Thyroid gland (tissue), 4 donors: ENCODE data around the gene NR3C1. TPM values are rescaled to one million over a fixed set of nuclear protein-coding genes. Genes with fewer than 3 reads are reported as not detected.

Experiments used
- DNase-seq, 2 donors: peaks; one replicate each; pipeline ENCODE4 v3.0.0-alpha.2; 2019
- H3K27ac ChIP-seq, 3 donors: fragments of 200-600 bp; sonication (generic); 1 replicate in 2 of 3; 2 replicates in 1 of 3; pipeline ENCODE4 v1.5.1; 2016 to 2019; ENCODE audit warnings: mild to moderate bottlenecking in 1 of 3, moderate library complexity in 1 of 3
- H3K27me3 ChIP-seq: fragments of 200-600 bp; sonication (generic); one replicate; pipeline ENCODE4 v1.5.1; 2019
- H3K36me3 ChIP-seq, 2 donors: fragments of 200-600 bp; sonication (generic); one replicate each; pipeline ENCODE4 v1.5.1; 2016 to 2019
- H3K4me1 ChIP-seq, 2 donors: fragments of 200-600 bp; sonication (generic); one replicate each; pipeline ENCODE4 v1.5.1; 2017 to 2019
- H3K4me3 ChIP-seq, 3 donors: fragments of 200-600 bp; sonication (generic); replicated peaks in 1 of 3; 1 replicate in 2 of 3; 2 replicates in 1 of 3; pipeline ENCODE4 v1.5.1; 2016; ENCODE audit warnings: mild to moderate bottlenecking in 1 of 3
- H3K9me3 ChIP-seq: fragments of 200-600 bp; sonication (generic); one replicate; pipeline ENCODE4 v1.5.1; 2017
- CTCF ChIP-seq, 6 experiments: fragments of 200-600 bp in 3 of 6; fragments of 450-650 bp in 3 of 6; sonication (generic) in 3 of 6; IDR thresholded peaks; one replicate each; pipeline ENCODE4 v1.5.1; 2016 to 2019; ENCODE audit warnings: antibody characterized with exemption in 6 of 6, mild to moderate bottlenecking in 2 of 6, inconsistent platforms in 1 of 6, moderate library complexity in 1 of 6
- POLR2A ChIP-seq, 2 donors: fragments of 450-650 bp; IDR thresholded peaks; one replicate each; pipeline ENCODE4 v1.6.1; 2017; ENCODE audit warnings: antibody characterized with exemption in 2 of 2, mild to moderate bottlenecking in 2 of 2, moderate library complexity in 1 of 2
- WGBS, 2 donors: methylation state at CpG; one replicate each; pipeline ENCODE4 v1.1.5; 2017; 5-methylcytosine and 5-hydroxymethylcytosine counted together
- intact Hi-C: fragments of 100-400 bp; cut with DNase I; formaldehyde crosslinking; loops from one replicate; pipeline ENCODE4 v1.15.1; 2023
- total RNA-seq, 4 donors: library from RNA; depleted of rRNA; stranded (reverse); fragments of >200 nt; gene quantifications; one replicate each; pipeline ENCODE4 v1.2.3, GENCODE V29; 2016

Gene NR3C1
- total RNA-seq, 4 donors from 2014 or later: 59.4 to 67.7 (median 65.3) TPM

DNA sequence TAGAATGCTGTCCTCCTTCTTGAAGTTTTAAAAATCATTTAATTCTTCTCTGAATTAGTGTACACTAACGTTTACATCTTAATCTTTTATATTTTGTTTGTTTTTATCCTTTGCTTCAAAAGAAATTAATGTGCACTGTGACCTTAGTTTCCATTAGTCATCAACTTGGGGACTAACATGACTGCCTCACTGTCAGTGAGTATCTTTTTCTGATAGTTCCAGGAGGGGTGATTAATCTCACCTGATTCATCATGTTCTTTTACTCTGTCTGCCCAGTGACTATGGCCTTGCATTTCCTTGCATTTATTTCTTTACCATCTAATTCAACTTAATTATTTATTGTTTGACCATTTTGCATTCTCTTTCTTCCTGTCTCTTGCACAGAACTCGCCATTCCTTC lies 33.4 kb upstream of the NR3C1 start:
- H3K4me3 ChIP-seq: no peak overlapping the region
- H3K27ac ChIP-seq: no peak overlapping the region
- H3K27me3 ChIP-seq: no peaks in the 10 kb centered on the region
- H3K4me1 ChIP-seq: peaks cover 4 to 5% of the 10 kb centered on the region in 2 donors
- no peaks in the 10 kb centered on the region for H3K9me3 ChIP-seq
- no peak for TF ChIP-seq CTCF (IDR thresholded peaks at IDR 0.05)
- 86 to 91% methylated on average over 2 of the region's 2 CpGs for WGBS, 2 donors
- DNase-seq: no peak
- intact Hi-C loops: no loop called here
- H3K36me3 ChIP-seq: no peaks in the 10 kb centered on the region

GRCh38 chr5:143435210-143435657 lies 31.7 kb upstream of the NR3C1 start:
- Histone ChIP-seq H3K4me1 (peaks cover 4 to 6% of the 10 kb centered on the region in 2 donors), H3K4me3 (no peak overlapping the region), H3K27me3 (no peaks in the 10 kb centered on the region), H3K9me3 (no peaks in the 10 kb centered on the region), H3K36me3 (no peaks in the 10 kb centered on the region), H3K27ac (peak overlapping the region in 2 of 3 donors; percentile 3 to 31)
- TF ChIP-seq CTCF (IDR thresholded peaks at IDR 0.05) (no peak), POLR2A (IDR thresholded peaks at IDR 0.05) (no peak)
- 26 to 41% methylated on average over 6 of the region's 6 CpGs for WGBS, 2 donors
- intact Hi-C loops: no loop called here
- peak; percentile 18 to 30 for DNase-seq

DNA sequence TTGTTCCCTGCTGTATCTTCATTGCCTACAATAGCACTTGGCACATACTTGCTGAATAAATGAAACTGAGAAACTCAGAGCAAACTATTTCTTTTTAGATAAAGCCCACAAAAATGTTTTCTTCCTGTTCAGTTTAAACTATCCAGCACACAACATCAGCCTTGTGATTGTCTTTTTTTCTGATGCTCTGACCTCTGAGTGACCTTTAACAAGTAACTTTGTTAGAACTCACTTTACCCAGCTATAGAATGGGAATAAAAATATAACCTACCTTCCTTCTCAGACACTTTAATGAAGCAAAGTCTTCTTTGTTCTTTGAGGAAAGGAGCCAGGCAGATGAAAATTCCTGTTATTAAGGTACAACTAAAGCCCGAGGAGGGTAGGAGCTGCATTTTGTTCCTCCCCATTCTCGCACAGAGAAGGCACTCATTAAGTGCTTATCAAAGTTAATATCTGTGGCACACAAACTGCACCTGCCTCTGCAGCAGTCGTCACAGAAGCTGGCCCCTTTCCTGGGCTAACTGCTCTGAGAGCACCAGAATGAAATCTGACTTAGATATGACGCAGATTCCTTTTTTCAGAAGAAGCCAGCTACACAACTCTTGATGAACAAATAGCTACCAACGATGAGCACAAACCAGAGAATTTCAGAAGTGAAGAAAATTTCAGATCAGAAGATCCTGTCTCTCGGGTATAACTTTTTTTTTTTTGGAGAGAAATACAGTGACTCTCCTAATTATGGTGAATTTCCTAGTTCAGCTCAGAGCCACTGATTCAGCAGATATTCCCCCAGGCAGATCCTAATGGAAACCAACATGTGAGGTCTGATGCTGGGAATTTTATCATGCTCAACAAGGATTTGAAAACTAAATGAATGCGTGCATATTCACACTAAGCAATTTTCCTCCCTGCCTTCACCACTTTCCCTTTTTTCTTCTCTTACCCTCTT lies 31.0 kb upstream of the NR3C1 start:
- intact Hi-C loops: no loop called here
- 66 to 71% methylated on average over 7 of the region's 7 CpGs for WGBS, 2 donors
- no peaks in the 10 kb centered on the region for H3K9me3 ChIP-seq
- no peak for TF ChIP-seq POLR2A (IDR thresholded peaks at IDR 0.05)
- TF ChIP-seq CTCF (IDR thresholded peaks at IDR 0.05): no peak
- H3K36me3 ChIP-seq: no peaks in the 10 kb centered on the region
- DNase-seq: peak in 1 of 2 donors; percentile 5
- peak overlapping the region in 2 of 3 donors; percentile 3 to 31 for H3K27ac ChIP-seq
- H3K4me3 ChIP-seq: no peak overlapping the region
- peaks cover 4 to 6% of the 10 kb centered on the region in 2 donors for H3K4me1 ChIP-seq
- H3K27me3 ChIP-seq: no peaks in the 10 kb centered on the region

GRCh38 chr5:143433670-143434069 lies 30.2 kb upstream of the NR3C1 start:
- 95 to 99% methylated on average over 2 of the region's 2 CpGs for WGBS, 2 donors
- intact Hi-C loops: no loop called here
- Histone ChIP-seq H3K27me3 (no peaks in the 10 kb centered on the region), H3K36me3 (no peaks in the 10 kb centered on the region), H3K4me3 (no peak overlapping the region), H3K9me3 (no peaks in the 10 kb centered on the region), H3K27ac (no peak overlapping the region), H3K4me1 (peaks cover 4 to 6% of the 10 kb centered on the region in 2 donors)
- TF ChIP-seq CTCF (IDR thresholded peaks at IDR 0.05) (no peak), POLR2A (IDR thresholded peaks at IDR 0.05) (no peak)
- no peak for DNase-seq

GRCh38 chr5:143432658-143433239 lies 29.3 kb upstream of the NR3C1 start:
- Histone ChIP-seq H3K9me3 (no peaks in the 10 kb centered on the region), H3K36me3 (no peaks in the 10 kb centered on the region), H3K4me1 (peaks cover 4 to 6% of the 10 kb centered on the region in 2 donors), H3K27me3 (no peaks in the 10 kb centered on the region), H3K4me3 (no peak overlapping the region), H3K27ac (no peak overlapping the region)
- no peak for TF ChIP-seq CTCF (IDR thresholded peaks at IDR 0.05)
- TF ChIP-seq POLR2A (IDR thresholded peaks at IDR 0.05): no peak
- 61 to 65% methylated on average over 7 of the region's 7 CpGs for WGBS, 2 donors
- no peak for DNase-seq
- intact Hi-C loops: no loop called here
